ACC112 (cell line): ENCODE measurements around the gene MMP21.

ENCODE experiments used
- H2AFZ ChIP-seq: fragments of 200-600 bp; sonication (generic); one replicate; pipeline ENCODE4 v1.6.0; 2017; ENCODE audit warnings: antibody characterized with exemption, low read length; ENCODE audit not compliant: unreplicated experiment
- H3K27ac ChIP-seq: fragments of 200-600 bp; sonication (generic); 2 replicates; pipeline ENCODE4 v1.5.1; 2014; ENCODE audit warnings: low read depth, mild to moderate bottlenecking, antibody characterized with exemption, low read length, moderate library complexity
- H3K27me3 ChIP-seq: fragments of 200-600 bp; sonication (generic); 2 replicates; pipeline ENCODE4 v1.6.1; 2014; ENCODE audit warnings: mild to moderate bottlenecking, antibody characterized with exemption, low read length, moderate library complexity, mixed read lengths; ENCODE audit not compliant: insufficient read depth
- H3K36me3 ChIP-seq: fragments of 200-600 bp; sonication (generic); 2 replicates; pipeline ENCODE4 v1.6.1; 2016; ENCODE audit warnings: mild to moderate bottlenecking, antibody characterized with exemption, low read length, moderate library complexity, mixed read lengths; ENCODE audit not compliant: insufficient read depth
- H3K4me1 ChIP-seq: fragments of 200-600 bp; sonication (generic); one replicate; pipeline ENCODE4 v1.6.1; 2016; ENCODE audit warnings: low read length, mixed read lengths; ENCODE audit not compliant: insufficient read depth, unreplicated experiment, control insufficient read depth
- H3K4me3 ChIP-seq: fragments of 200-600 bp; sonication (generic); 2 replicates; pipeline ENCODE4 v1.5.1; 2014; ENCODE audit warnings: mild to moderate bottlenecking, low read depth, low read length
- H3K79me2 ChIP-seq: fragments of 200-600 bp; sonication (generic); one replicate; pipeline ENCODE4 v1.6.0; 2016; ENCODE audit warnings: low read length; ENCODE audit not compliant: control insufficient read depth, unreplicated experiment, insufficient read depth

Gene MMP21

GRCh38 chr10:125762692-125763648 lies 12.7 kb downstream of the MMP21 start:
- no peak overlapping the region for H3K27ac ChIP-seq
- no peaks in the 10 kb centered on the region for H3K27me3 ChIP-seq
- no peak overlapping the region for H3K4me3 ChIP-seq
- peaks cover 28% of the 10 kb centered on the region for H3K36me3 ChIP-seq
- H3K79me2 ChIP-seq = no peaks in the 10 kb centered on the region
- no peaks in the 10 kb centered on the region for H3K4me1 ChIP-seq
- no peak overlapping the region for H2AFZ ChIP-seq

- no peak overlapping the region for H2AFZ ChIP-seq
- peaks cover 30% of the 10 kb centered on the region for H3K36me3 ChIP-seq
- H3K4me3 ChIP-seq = no peak overlapping the region
- no peaks in the 10 kb centered on the region for H3K79me2 ChIP-seq
- no peaks in the 10 kb centered on the region for H3K4me1 ChIP-seq
- no peaks in the 10 kb centered on the region for H3K27me3 ChIP-seq
- H3K27ac ChIP-seq = no peak overlapping the region
Measured at GRCh38 chr10:125761961-125762360, 13.7 kb downstream of the MMP21 start.

- H3K4me3 ChIP-seq = no peak overlapping the region
- H3K27ac ChIP-seq = no peak overlapping the region
- no peak overlapping the region for H2AFZ ChIP-seq
- H3K79me2 ChIP-seq = no peaks in the 10 kb centered on the region
- H3K36me3 ChIP-seq = peaks cover 33% of the 10 kb centered on the region
- H3K4me1 ChIP-seq = no peaks in the 10 kb centered on the region
- no peaks in the 10 kb centered on the region for H3K27me3 ChIP-seq
Measured at GRCh38 chr10:125757742-125758141, 17.9 kb downstream of the MMP21 start.

GRCh38 chr10:125756853-125757487 lies 18.7 kb downstream of the MMP21 start:
- Histone ChIP-seq H3K27ac (no peak overlapping the region), H3K4me1 (no peaks in the 10 kb centered on the region), H3K36me3 (peaks cover 37% of the 10 kb centered on the region), H3K4me3 (no peak overlapping the region), H3K27me3 (no peaks in the 10 kb centered on the region), H3K79me2 (no peaks in the 10 kb centered on the region), H2AFZ (no peak overlapping the region)

- no peaks in the 10 kb centered on the region for H3K4me1 ChIP-seq
- H3K27me3 ChIP-seq = no peaks in the 10 kb centered on the region
- H3K27ac ChIP-seq = no peak overlapping the region
- peaks cover 36% of the 10 kb centered on the region for H3K36me3 ChIP-seq
- no peak overlapping the region for H2AFZ ChIP-seq
- no peak overlapping the region for H3K4me3 ChIP-seq
- no peaks in the 10 kb centered on the region for H3K79me2 ChIP-seq
Measured at GRCh38 chr10:125756196-125756595, 19.4 kb downstream of the MMP21 start.

- Histone ChIP-seq H3K79me2 (no peaks in the 10 kb centered on the region), H3K4me3 (no peak overlapping the region), H3K27me3 (no peaks in the 10 kb centered on the region), H3K4me1 (no peaks in the 10 kb centered on the region), H3K27ac (no peak overlapping the region), H2AFZ (no peak overlapping the region), H3K36me3 (peaks cover 64% of the 10 kb centered on the region)
Measured at GRCh38 chr10:125747417-125747816, 28.2 kb downstream of the MMP21 start.

GRCh38 chr10:125744909-125745308 lies 30.7 kb downstream of the MMP21 start:
- no peak overlapping the region for H2AFZ ChIP-seq
- H3K27ac ChIP-seq = no peak overlapping the region
- no peaks in the 10 kb centered on the region for H3K27me3 ChIP-seq
- H3K4me1 ChIP-seq = no peaks in the 10 kb centered on the region
- H3K36me3 ChIP-seq = peaks cover 63% of the 10 kb centered on the region
- H3K4me3 ChIP-seq = no peak overlapping the region
- no peaks in the 10 kb centered on the region for H3K79me2 ChIP-seq

GRCh38 chr10:125742465-125742864 lies 33.2 kb downstream of the MMP21 start:
- no peaks in the 10 kb centered on the region for H3K79me2 ChIP-seq
- H3K27ac ChIP-seq = no peak overlapping the region
- no peaks in the 10 kb centered on the region for H3K4me1 ChIP-seq
- no peak overlapping the region for H2AFZ ChIP-seq
- no peak overlapping the region for H3K4me3 ChIP-seq
- H3K36me3 ChIP-seq = peaks cover 69% of the 10 kb centered on the region
- no peaks in the 10 kb centered on the region for H3K27me3 ChIP-seq

- Histone ChIP-seq H3K27ac (no peak overlapping the region), H3K4me1 (no peaks in the 10 kb centered on the region), H3K4me3 (no peak overlapping the region), H3K79me2 (no peaks in the 10 kb centered on the region), H3K36me3 (peaks cover 62% of the 10 kb centered on the region), H2AFZ (no peak overlapping the region), H3K27me3 (no peaks in the 10 kb centered on the region)
Measured at GRCh38 chr10:125739994-125740679, 35.5 kb downstream of the MMP21 start.

GRCh38 chr10:125738206-125738605 lies 37.4 kb downstream of the MMP21 start:
- H3K27ac ChIP-seq = no peak overlapping the region
- no peaks in the 10 kb centered on the region for H3K27me3 ChIP-seq
- peaks cover 65% of the 10 kb centered on the region for H3K36me3 ChIP-seq
- H3K4me3 ChIP-seq = no peak overlapping the region
- no peak overlapping the region for H2AFZ ChIP-seq
- H3K4me1 ChIP-seq = no peaks in the 10 kb centered on the region
- H3K79me2 ChIP-seq = no peaks in the 10 kb centered on the region
